Measurements from ENCODE around the gene FLNB. TPM values are rescaled to one million over a fixed set of nuclear protein-coding genes. Genes with fewer than 3 reads are reported as not detected.

Gene FLNB
- total and polyA plus RNA-seq, 2 of the 13 experiments (the other 11 are each of a cell fraction or from before 2014, with no cell fraction given) = 106 to 130 TPM

GRCh38 chr3:58021072-58021959, 13.1 kb downstream of the FLNB start (continued):
- TF ChIP-seq ZFAT (CRISPR knock-in tag; conservative IDR thresholded peaks at IDR 0.05) (no peak), FOXP4 (CRISPR knock-in tag; IDR thresholded peaks at IDR 0.05) (peak; percentile 94), SP4 (CRISPR knock-in tag; IDR thresholded peaks at IDR 0.05) (peak; percentile 44; the same call in 1 of the 2 replicates), GLMP (CRISPR knock-in tag; IDR thresholded peaks at IDR 0.05; ENCODE audit: borderline replicate concordance) (no peak), FUBP1 (CRISPR knock-in tag; IDR thresholded peaks at IDR 0.05; ENCODE audit: borderline replicate concordance) (no peak), SRF (IDR thresholded peaks at IDR 0.05; ENCODE audit: low read depth, low read length) (peak; percentile 48; the same call in 1 of the 2 replicates), FOXA3 (CRISPR knock-in tag; IDR thresholded peaks at IDR 0.05) (peak; percentile 88), PRDM15 (CRISPR knock-in tag; IDR thresholded peaks at IDR 0.05) (0 out of 2 replicates have a peak, but pooled peaks have one; percentile 49), MTF2 (CRISPR knock-in tag; IDR thresholded peaks at IDR 0.05; ENCODE audit: borderline replicate concordance) (no peak), U2AF1 (optimal IDR thresholded peaks at IDR 0.05; ENCODE audit: low read depth, low read length) (no peak), ZNF33A (CRISPR knock-in tag; IDR thresholded peaks at IDR 0.05; ENCODE audit: borderline replicate concordance) (0 out of 2 replicates have a peak, but pooled peaks have one; percentile 53), TGIF2 (CRISPR knock-in tag; IDR thresholded peaks at IDR 0.05) (no peak), ZNF432 (CRISPR knock-in tag; IDR thresholded peaks at IDR 0.05; ENCODE audit: borderline replicate concordance) (no peak), XRCC5 (optimal IDR thresholded peaks at IDR 0.05; ENCODE audit: low read length) (peak; percentile 87), MTA1 (CRISPR knock-in tag; IDR thresholded peaks at IDR 0.05; ENCODE audit: borderline replicate concordance) (peak; percentile 93), TEAD3 (CRISPR knock-in tag; optimal IDR thresholded peaks at IDR 0.05; ENCODE audit: borderline replicate concordance) (peak; percentile 95), THRA (CRISPR knock-in tag; IDR thresholded peaks at IDR 0.05; ENCODE audit: borderline replicate concordance) (peak; percentile 95; the same call in 1 of the 2 replicates), MIER2 (CRISPR knock-in tag; IDR thresholded peaks at IDR 0.05) (peak; percentile 30; the same call in 1 of the 2 replicates)
